Activated naive CD4-positive, alpha-beta T cell treated with anti-CD3 and anti-CD28 coated beads, Interleukin-2, amount 50 U/mL, for 72 hours (primary cell): ENCODE data around the gene CSNK1E. TPM values are rescaled to one million over a fixed set of nuclear protein-coding genes. Genes with fewer than 3 reads are reported as not detected.

Source experiments
- ATAC-seq, 2 donors: fragments of 150-1000 bp; cut with Tn5 transposase; 2 replicates each; pipeline ENCODE4 v1.10.0; 2021; ENCODE audit warnings: mild to moderate bottlenecking in 2 of 2, moderate library complexity in 2 of 2
- DNase-seq, 2 donors: peaks; one replicate each; pipeline ENCODE4 v3.0.0; 2021 to 2022; ENCODE audit warnings: low spot score in 2 of 2
- H3K27ac Mint-ChIP-seq, 2 donors: one replicate each; pipeline ENCODE4 v1.8.0; 2022; ENCODE audit warnings: mild to moderate bottlenecking in 2 of 2, mixed read lengths in 2 of 2
- H3K36me3 Mint-ChIP-seq, 2 donors: one replicate each; pipeline ENCODE4 v1.8.0; 2022; ENCODE audit warnings: mixed read lengths in 2 of 2
- H3K9me3 Mint-ChIP-seq, 2 donors: one replicate each; pipeline ENCODE4 v1.8.0; 2022; ENCODE audit warnings: mixed read lengths in 2 of 2
- total RNA-seq, 2 donors: library from RNA; stranded (reverse); gene quantifications; one replicate each; pipeline ENCODE4 v1.2.3, GENCODE V29; 2022

Gene CSNK1E
- total RNA-seq, 2 donors from 2014 or later, result 99.6 to 110 TPM

DNA sequence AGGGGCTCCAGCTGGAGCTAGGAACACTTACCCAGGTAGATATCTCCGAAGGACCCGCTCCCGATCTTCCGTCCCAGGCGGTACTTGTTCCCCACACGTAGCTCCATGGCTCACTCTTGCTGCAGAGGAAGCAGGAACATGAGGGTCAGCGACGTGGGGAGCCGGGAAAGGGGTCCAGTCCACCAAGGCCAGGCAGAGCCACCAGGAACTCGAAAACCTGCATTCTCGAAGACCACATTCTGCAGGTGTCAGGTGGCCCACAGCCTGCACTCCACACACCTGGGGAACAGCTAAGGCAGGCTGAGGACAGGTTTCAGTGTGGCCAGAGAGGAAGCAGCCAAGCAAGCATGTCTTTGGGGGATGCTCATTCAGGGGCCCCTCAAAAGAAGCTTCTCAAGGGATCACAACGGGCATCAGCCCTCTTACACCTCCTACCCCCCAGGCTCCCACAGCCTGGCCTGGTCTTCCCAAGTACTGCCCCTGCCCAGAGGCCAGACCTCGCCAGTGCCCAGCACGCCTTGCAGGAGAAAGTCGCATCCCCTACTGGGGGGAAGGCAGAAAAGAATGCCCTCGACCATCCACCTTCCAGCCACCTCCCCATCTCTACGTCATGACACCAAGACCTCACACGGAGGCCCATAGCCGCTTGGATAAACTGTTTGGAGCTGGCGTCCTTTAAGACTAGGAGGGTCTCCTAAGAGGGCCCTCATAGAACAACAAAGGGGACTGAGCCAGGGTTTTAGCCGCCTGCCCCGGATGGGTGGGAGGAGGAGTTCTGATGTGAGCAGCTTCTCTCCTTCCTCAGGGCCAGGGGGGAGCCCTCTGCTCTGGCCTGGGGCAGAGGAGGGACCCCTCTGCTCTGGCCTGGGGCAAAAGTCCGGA, 2.9 kb downstream of the CSNK1E start:
- peaks cover 0 to 8% of the 10 kb centered on the region in 2 donors for H3K36me3 Mint-ChIP-seq
- no peak for DNase-seq
- peak overlapping the region; percentile 89 to 90 for H3K27ac Mint-ChIP-seq
- no peak for ATAC-seq
- H3K9me3 Mint-ChIP-seq, result no peaks in the 10 kb centered on the region

DNA sequence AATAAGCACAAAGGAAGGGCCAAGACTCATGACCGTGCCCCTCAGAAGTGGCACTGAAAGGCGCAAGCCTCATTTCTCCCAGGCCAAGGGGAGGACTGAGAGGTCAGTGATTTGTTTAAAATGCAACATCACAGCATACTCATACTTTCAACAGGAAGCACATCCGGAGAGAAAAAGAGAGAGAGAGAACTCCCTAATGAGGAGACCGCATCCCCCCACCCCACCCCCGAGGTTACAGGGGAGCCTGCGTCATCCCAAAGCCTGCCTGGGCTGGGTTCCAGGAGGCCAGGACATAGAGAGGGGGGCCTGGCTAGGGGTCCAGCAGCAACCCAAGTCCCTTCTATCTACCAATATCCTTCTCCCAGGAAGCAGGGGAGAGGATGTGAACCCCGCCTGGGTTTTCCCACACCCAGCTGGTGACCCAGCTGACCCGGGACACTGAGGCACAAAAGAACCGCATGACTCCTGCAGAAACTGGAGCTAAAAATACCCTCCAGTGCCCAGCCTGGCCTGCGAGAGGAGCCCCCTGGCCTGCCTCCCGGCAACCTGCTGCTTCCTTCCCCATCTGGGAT, 3.8 kb downstream of the CSNK1E start:
- DNase-seq (no peak), ATAC-seq (peak in 1 of 2 donors; percentile 5)
- Mint-ChIP-seq H3K27ac (peak overlapping the region; percentile 86 to 90), H3K9me3 (no peaks in the 10 kb centered on the region), H3K36me3 (peaks cover 0 to 14% of the 10 kb centered on the region in 2 donors)

DNA sequence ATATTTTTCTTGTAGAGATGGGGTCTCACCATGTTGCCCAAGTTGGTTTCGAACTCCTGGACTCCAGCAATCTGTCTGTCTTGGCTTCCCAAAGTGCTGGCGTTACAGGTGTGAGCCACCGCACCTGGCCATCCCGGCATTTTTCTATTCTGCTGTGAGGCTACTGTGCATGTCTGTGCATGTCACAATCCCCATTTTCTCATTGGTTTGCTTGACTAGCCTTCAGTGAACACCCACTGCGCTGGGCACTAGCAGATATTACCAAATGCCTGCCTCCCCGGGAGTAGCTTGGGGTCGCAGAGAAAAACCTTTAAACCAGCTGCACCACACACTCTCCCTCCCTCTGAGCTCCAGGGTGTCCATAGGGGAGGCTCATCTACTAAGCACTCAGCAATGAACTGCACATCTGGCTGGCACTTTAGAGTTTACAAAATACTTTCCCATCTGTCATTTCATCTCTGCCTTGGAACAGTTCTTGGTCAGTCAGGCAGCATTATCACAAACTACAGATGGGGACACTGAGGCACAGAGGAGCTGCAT, 4.9 kb downstream of the CSNK1E start:
- H3K36me3 Mint-ChIP-seq, result peaks cover 0 to 14% of the 10 kb centered on the region in 2 donors
- H3K27ac Mint-ChIP-seq, result peak overlapping the region; percentile 22 to 90
- no peak for ATAC-seq
- no peak for DNase-seq
- no peaks in the 10 kb centered on the region for H3K9me3 Mint-ChIP-seq

DNA sequence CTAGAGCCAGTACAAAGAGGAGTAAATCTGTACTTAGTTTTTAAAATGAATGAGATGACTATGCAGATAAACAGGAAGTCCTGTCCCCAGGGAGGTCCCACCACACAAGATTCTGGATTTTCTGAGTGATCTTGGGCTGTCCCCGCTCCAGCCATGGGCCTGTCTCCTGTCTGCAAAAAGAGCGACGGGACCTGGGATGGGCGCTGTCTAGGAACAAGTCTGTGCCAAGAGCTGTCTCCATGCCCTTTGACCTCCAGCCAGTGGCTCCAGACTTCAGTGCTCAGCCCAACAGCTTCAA, 6.0 kb downstream of the CSNK1E start:
- DNase-seq, result no peak
- Mint-ChIP-seq H3K9me3 (no peaks in the 10 kb centered on the region), H3K27ac (peak overlapping the region; percentile 90 to 91), H3K36me3 (peaks cover 0 to 14% of the 10 kb centered on the region in 2 donors)
- peak in 1 of 2 donors; percentile 29 for ATAC-seq

DNA sequence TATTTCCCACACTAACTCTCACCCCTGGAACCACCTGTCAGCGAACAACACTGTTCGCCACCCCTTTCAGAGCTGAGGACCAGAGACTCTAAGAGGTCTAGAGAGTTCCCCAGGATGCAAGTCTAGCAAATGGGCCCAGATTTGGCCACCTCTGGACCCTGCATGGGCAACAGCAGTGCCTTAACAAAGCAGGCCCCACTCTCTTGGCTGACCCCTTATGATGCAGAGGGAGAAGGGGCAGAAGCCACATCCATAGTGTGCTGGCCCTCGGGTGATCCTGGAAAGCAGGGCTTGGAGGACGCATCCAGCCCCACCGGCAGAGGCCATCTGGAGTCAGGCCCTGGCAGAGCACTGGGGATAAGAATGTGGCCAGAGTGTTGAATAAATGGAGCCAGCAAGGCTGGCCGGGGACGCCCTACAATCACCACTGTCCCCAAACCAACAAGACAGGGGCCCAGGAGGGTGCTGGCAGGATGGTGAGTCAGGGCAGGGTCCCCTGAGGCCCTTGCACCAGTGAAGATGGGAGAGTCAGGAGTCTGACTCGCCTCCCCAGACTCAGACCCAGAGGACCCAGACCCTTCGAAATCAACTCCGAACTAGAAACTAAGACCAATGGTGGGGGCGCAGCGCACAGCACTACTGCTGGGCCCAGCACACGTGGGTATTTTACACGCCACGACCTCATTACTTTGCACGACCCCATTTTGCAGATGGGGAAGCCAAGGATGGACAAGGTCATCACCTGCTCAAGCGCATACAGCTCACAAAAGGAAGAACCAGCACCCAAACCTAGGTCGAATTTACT, 6.5 kb downstream of the CSNK1E start:
- no peaks in the 10 kb centered on the region for H3K9me3 Mint-ChIP-seq
- H3K36me3 Mint-ChIP-seq, result peaks cover 0 to 14% of the 10 kb centered on the region in 2 donors
- no peak for DNase-seq
- peak overlapping the region; percentile 90 to 91 for H3K27ac Mint-ChIP-seq
- ATAC-seq, result no peak

DNA sequence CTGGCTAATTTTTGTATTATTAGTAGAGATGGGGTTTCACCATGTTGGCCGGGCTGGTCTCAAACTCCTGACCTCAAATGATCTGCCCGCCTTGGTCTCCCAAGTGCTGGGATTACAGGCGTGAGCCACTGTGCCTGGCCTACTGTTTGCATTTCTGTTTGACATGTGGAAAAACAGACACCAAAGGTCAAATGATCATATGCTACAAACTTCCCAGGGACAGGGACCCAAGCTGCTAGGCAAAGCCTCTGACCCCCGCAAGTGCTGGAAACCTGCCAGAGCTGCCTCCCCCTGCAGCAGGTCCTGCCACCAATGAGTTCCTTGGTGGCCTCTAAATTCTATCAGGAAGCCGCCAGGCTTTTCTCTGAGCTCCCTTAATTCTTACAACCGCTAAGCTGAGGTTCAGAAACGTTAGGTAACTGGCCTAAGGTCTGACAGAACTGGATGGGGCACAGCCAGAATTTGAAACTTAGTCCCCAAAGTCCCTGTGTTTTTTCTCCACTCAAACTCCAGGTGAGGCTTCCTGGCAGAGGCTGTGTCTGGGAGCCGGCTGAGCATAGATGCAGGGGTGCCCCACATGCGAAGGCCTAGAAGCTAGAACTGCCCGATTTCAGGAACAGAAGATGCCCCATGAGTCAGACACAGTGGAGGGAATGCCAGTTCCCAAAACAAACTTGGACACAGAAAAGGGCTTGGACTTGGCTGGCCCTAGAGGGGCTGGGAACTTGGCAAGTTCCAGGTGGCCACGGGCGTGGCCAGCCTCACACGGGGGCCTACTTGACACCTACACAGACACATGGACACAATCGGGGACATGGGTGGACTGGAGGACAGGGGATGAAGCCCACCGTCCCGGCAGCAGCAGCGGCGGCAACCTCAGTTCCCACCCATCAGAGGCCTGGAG, 7.4 kb downstream of the CSNK1E start:
- no peak for DNase-seq
- Mint-ChIP-seq H3K27ac (peak overlapping the region in 1 of 2 donors; percentile 90), H3K9me3 (no peaks in the 10 kb centered on the region), H3K36me3 (peaks cover 0 to 14% of the 10 kb centered on the region in 2 donors)
- no peak for ATAC-seq

DNA sequence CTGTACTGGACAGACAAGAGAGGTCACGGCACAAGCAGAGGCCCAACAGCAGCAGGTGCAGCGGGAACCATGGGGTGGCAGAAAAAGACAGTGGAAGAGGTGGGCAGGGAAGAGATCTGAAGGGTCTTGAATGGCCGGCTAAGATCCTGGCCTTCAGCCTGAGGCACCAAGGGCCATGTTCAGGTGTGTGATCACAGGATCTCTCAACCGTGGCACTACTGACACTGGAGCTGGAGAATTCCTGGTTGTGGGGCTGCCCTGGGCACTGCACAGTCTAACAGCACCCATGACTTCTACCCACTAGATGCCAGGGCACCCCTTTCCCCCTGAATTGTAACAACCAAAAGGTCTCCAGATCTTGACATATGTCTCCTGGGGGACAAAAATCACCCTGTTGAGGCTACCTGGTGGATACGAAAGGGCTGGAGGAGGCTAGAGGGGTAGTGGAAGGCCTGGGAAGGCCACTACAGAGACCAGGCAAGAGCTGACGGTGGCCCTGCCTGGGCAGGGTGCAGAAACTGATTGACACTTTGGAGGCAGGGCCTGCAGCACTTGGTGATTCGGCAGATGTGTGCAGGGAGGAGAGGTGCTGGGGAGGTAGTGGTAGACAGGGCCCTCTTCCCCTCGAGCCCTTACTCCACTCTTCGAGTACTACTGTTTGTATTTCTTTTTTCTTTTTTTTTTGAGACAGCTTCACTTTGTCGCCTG, 8.3 kb downstream of the CSNK1E start:
- DNase-seq (no peak), ATAC-seq (no peak)
- H3K36me3 Mint-ChIP-seq, result peaks cover 0 to 20% of the 10 kb centered on the region in 2 donors
- H3K27ac Mint-ChIP-seq, result peak overlapping the region; percentile 14 to 70
- H3K9me3 Mint-ChIP-seq, result no peaks in the 10 kb centered on the region

DNA sequence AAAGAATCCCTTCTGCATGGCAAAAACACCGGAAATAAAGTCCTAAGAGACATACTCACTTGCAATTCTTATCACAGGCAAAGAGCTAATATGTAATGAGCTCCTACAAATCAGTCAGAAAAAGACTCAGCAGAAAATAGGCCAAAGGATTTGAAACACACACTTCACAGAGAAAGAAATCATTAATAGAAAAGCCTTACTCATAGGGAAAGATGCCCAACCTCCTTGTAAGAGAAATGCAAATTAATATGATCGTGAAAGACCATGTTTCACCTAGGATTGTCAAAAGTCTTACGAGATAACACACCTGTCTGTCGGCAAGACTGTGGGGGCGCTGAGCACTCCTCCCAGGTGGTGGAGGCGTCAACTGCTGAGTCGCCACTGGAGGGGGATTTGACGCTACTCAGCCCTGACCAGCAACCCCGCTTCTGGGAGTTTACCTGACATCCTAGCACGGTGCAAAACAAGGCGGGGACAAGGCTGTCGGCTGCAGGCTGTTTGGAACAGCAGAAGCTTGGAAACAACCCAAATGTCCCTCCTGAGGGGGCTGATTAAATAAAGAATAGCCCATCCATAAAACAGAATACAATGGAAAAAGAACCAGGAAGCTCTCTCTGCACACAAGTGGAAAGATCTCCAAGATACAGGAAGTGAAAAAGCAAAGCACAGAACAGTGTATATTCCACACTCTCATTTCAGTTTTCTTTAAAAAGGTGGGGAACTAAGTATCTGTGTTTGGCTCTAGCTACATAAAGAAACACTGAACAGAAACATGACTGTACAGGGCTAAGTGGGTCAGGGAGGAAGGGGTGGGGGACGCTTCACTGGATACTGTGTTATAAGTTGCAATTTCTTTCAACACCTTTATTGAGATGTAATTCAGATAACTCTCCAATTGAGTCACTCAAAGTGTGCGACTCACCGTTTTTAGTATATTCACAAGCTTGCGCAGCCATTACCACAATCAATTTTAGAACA, 11.5 kb downstream of the CSNK1E start:
- H3K36me3 Mint-ChIP-seq, result peaks cover 0 to 15% of the 10 kb centered on the region in 2 donors
- no peaks in the 10 kb centered on the region for H3K9me3 Mint-ChIP-seq
- H3K27ac Mint-ChIP-seq, result peak overlapping the region; percentile 37 to 82
- peak in 1 of 2 donors; percentile 41 for DNase-seq
- peak; percentile 81 to 91 for ATAC-seq

DNA sequence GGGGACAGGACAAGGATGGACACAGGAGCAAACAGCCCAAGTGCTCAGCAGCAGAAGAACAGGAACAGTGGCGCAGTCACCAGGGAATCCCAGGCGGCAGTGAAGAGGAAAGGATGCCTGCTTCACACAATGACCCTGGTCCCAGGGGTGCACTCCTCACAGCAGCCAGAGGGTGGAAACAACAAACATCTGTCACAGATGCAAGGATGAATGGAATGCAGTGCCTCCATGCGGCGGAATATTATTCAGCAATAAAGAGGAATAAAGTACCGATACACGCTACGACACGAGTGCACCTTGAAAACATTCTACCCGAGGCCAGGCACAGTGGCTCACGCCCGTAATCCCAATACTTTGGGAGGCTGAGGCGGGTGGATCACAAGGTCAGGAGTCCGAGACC, 12.7 kb downstream of the CSNK1E start:
- H3K27ac Mint-ChIP-seq, result peak overlapping the region in 1 of 2 donors; percentile 55
- DNase-seq, result no peak
- H3K36me3 Mint-ChIP-seq, result peaks cover 0 to 15% of the 10 kb centered on the region in 2 donors
- no peak for ATAC-seq
- H3K9me3 Mint-ChIP-seq, result no peaks in the 10 kb centered on the region

DNA sequence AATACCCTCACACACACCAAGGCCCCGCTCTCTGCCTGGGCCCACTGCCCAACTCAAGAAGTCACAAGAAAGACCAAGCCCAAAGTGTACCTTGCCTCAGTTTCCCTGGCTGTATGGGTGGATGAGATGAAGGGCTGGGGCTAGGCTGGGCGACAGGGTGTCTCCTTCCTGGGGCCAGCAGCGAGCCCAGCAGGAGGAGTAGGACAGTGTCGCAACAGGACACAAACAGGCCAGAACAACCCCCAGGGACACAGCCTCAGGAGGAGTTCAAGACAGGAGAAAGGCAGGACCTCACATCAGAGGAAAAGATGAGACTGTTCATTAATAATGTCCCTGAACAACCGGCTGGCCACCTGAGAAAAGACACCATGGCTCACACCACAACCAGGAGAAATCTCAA, 13.3 kb downstream of the CSNK1E start:
- Mint-ChIP-seq H3K27ac (peak overlapping the region in 1 of 2 donors; percentile 92), H3K9me3 (no peaks in the 10 kb centered on the region), H3K36me3 (peaks cover 0 to 11% of the 10 kb centered on the region in 2 donors)
- ATAC-seq (no peak), DNase-seq (no peak)

DNA sequence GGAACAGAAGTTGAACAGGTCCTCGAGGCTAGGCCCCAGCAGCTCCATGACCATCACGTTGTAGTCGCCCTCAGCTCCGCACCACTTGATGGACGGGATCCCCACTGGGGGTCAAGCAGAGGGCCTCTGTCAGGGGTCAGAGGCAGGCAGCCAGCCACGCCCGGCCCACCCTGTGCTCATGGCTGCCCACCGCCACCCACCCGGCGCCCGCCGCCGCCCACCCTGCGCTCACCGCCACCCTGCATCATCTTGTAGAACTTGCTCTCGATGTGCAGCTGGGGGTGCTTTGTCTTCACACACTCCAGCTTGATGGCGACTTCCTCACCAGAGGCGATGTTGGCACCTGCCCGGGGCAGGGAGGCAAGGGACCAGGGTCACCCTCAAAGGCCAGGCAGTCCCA, 14.3 kb downstream of the CSNK1E start:
- Mint-ChIP-seq H3K9me3 (no peaks in the 10 kb centered on the region), H3K27ac (no peak overlapping the region), H3K36me3 (peaks cover 0 to 9% of the 10 kb centered on the region in 2 donors)
- ATAC-seq (no peak), DNase-seq (no peak)

DNA sequence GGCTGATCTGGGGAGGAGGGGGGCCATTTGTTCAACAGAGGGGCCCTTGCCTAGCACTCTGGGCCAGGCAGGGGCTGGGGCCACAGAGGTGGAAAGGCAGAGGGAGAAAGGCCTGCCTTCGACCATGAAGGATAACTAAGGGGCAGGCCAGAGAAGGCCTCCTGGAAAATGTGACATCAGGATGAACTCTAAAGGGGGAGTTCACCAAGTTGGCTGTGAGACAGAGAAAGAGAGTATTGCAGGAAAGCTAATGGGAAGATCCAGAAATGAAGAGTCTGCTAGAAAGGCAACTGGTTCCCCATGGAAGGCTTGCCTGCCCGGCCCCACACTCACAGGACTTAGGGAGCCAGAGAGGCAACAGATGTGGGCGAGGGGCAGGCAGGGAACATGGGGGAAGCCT, 16.3 kb downstream of the CSNK1E start:
- Mint-ChIP-seq H3K9me3 (no peaks in the 10 kb centered on the region), H3K27ac (no peak overlapping the region), H3K36me3 (peaks cover 0 to 9% of the 10 kb centered on the region in 2 donors)
- ATAC-seq (no peak), DNase-seq (no peak)

DNA sequence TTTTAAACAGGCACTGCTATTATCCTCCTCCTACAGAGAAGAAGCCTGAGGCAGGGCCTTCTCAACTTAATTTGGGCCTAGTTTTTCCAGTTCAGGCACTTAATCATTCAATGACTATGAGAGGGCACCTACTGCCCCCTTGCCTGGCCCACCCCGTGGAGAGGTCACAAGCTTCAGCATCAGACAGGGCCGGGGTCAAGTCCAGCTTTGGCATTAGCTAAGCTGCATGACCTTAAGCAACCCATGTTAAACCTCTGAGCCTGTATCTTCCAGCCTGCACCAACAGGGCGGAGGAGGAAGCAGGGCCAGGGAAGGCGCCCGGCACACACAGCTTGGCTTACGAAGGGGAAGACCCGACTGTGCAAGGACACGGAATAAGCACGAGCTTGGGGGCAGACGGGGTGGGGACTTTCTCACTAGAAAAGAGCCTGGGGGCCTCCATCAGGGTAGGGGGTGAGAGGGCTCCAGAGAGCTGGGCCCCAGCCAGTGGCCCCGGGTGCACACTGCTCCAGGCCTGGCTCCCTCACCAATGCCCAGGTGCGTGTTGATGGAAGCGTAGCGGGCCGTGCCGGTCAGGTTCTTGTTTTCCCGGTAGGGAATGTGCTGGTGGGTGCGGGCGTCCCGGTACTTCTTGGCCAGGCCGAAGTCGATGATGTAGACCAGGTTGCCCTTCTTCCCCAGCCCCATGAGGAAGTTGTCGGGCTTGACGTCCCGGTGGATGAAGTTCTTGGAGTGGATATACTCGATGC, 16.9 kb downstream of the CSNK1E start:
- no peak for DNase-seq
- peaks cover 0 to 9% of the 10 kb centered on the region in 2 donors for H3K36me3 Mint-ChIP-seq
- ATAC-seq, result no peak
- H3K9me3 Mint-ChIP-seq, result no peaks in the 10 kb centered on the region
- peak overlapping the region in 1 of 2 donors; percentile 88 for H3K27ac Mint-ChIP-seq

DNA sequence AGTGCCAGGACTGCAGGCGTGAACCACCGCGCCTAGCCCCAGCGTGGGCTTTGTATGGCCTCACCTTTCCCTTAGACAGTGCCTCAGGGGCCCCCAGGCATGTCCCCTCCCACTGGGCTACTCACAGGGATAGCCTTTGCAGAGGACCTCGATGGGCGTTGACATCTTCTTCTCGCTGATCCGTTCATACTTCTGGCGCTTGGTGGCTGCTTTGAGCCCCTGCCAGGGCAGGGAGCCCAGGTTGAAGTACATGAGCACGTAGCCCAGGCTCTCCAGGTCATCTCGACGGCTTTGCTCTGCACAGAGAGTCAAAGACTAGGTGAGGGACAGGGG, 17.5 kb downstream of the CSNK1E start:
- DNase-seq (no peak), ATAC-seq (no peak)
- Mint-ChIP-seq H3K9me3 (no peaks in the 10 kb centered on the region), H3K27ac (peak overlapping the region in 1 of 2 donors; percentile 88), H3K36me3 (peaks cover 0 to 9% of the 10 kb centered on the region in 2 donors)
